Smooth muscle cell of trachea (primary cell): ENCODE measurements around the gene FGF6. TPM values are rescaled to one million over a fixed set of nuclear protein-coding genes. Genes with fewer than 3 reads are reported as not detected.

Source experiments
- total RNA-seq: library from RNA; depleted of rRNA; stranded (reverse); fragments of >200 nt; gene quantifications from 2 replicates; pipeline ENCODE4 v1.2.1, GENCODE V29; 2014

Gene FGF6, protein sequence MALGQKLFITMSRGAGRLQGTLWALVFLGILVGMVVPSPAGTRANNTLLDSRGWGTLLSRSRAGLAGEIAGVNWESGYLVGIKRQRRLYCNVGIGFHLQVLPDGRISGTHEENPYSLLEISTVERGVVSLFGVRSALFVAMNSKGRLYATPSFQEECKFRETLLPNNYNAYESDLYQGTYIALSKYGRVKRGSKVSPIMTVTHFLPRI
- total RNA-seq: not detected in 2 replicates

DNA sequence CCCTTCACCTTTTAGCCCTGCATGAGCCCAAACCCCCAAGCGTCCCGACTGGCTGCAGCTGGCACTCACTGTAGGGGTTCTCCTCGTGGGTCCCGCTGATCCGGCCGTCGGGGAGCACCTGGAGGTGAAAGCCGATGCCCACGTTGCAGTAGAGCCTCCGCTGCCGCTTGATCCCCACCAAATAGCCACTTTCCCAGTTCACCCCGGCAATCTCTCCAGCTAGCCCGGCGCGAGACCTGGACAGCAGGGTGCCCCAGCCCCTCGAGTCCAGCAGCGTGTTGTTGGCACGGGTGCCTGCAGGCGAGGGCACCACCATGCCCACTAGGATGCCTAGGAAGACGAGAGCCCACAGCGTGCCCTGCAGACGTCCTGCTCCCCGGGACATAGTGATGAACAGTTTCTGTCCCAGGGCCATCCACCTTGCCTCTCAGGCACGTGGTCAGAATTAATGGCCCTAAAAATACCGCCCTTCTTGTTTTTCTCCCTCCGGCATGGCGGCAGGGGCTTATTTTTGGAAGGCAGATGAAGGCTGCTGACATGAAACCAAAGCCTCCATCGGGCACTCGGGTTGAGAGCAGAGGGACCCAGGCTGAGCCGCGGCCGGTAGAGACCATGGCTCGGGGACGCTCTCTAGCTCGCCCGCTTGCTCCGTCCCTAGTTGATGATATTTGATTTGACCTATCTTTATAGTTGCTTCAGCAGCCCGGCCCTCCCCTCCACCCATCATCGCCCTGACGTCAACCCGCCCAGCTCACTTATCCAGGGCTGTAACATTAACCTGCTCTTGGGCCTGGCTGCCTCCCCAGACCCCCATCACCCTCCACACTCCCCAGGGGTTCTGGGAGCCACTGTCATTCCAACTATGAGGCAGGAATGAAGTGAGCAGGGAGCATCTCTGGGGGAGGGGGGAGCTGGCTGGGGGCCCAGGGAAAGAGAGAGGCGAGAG, at the start of gene FGF6:
FGF6 (minus strand) TSS at position 660 of the 946 bp plus-strand sequence; CDS start at position 415, 245 bp downstream.

Other genes with a start within 250 kb of the FGF6 start
- gene CCND2, start 172.1 kb downstream of the FGF6 start, total RNA-seq: 48.0 and 137 TPM in 2 replicates
- 7.4 and 12.9 TPM in 2 replicates for gene TIGAR, start 124.6 kb downstream of the FGF6 start, total RNA-seq
- gene FGF23, start 66.1 kb downstream of the FGF6 start, total RNA-seq: not detected in 2 replicates
- 0.83 and 26.8 TPM in 2 replicates for gene RAD51AP1, start 93.1 kb upstream of the FGF6 start, total RNA-seq
- gene DYRK4, start 116.4 kb upstream of the FGF6 start, total RNA-seq: 36.2 and 52.7 TPM in 2 replicates
- 2.6 and 3.6 TPM in 2 replicates for gene AKAP3, start 203.2 kb upstream of the FGF6 start, total RNA-seq
- gene NDUFA9, start 203.3 kb upstream of the FGF6 start, total RNA-seq: 55.9 and 77.7 TPM in 2 replicates